Measurements from ENCODE around the gene APCDD1.

DNA sequence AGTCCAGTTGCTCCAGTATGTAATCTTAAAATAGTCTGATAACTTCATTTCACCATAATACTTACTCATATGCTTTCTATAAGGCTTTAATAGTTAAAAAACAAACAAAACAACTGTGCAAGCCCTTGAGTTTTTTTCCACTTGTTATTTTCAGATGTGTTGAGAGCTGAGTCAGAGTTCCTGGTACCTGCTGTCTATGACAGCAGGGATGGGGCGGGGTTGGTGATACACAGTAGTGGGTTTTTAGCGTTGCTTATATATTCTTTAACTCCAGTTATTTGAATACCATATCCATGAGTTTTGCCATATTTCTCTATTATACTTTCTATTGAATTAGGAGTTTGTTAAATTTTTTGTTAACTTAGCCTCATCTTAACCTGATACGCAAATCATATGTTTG lies 76.4 kb downstream of the APCDD1 start:
- no peak for TF ChIP-seq EP300 (IDR thresholded peaks at IDR 0.05)
- TF ChIP-seq, protein P1, sequence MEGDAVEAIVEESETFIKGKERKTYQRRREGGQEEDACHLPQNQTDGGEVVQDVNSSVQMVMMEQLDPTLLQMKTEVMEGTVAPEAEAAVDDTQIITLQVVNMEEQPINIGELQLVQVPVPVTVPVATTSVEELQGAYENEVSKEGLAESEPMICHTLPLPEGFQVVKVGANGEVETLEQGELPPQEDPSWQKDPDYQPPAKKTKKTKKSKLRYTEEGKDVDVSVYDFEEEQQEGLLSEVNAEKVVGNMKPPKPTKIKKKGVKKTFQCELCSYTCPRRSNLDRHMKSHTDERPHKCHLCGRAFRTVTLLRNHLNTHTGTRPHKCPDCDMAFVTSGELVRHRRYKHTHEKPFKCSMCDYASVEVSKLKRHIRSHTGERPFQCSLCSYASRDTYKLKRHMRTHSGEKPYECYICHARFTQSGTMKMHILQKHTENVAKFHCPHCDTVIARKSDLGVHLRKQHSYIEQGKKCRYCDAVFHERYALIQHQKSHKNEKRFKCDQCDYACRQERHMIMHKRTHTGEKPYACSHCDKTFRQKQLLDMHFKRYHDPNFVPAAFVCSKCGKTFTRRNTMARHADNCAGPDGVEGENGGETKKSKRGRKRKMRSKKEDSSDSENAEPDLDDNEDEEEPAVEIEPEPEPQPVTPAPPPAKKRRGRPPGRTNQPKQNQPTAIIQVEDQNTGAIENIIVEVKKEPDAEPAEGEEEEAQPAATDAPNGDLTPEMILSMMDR (IDR thresholded peaks at IDR 0.05), result no peak
- no peak for TF ChIP-seq POLR2AphosphoS5 (IDR thresholded peaks at IDR 0.05)
- TF ChIP-seq POLR2A (IDR thresholded peaks at IDR 0.05; ENCODE audit: low read depth), result no peak
